Mucosa of stomach (tissue), 1 donor: ENCODE measurements around the gene CARMIL1.

Experiments
- H3K27me3 ChIP-seq: one replicate; pipeline ENCODE4 v1.7.0; 2013; ENCODE audit warnings: mild to moderate bottlenecking, low read length; ENCODE audit not compliant: control insufficient read depth, insufficient read depth
- H3K36me3 ChIP-seq: one replicate; pipeline ENCODE4 v1.7.0; 2013; ENCODE audit warnings: low read length; ENCODE audit not compliant: control insufficient read depth, insufficient read depth
- H3K4me1 ChIP-seq: one replicate; pipeline ENCODE4 v1.7.0; 2013; ENCODE audit warnings: mild to moderate bottlenecking, low read length; ENCODE audit not compliant: control insufficient read depth, insufficient read depth
- H3K4me3 ChIP-seq: one replicate; pipeline ENCODE4 v1.7.0; 2013; ENCODE audit warnings: low read length
- H3K9ac ChIP-seq: one replicate; pipeline ENCODE4 v1.7.0; 2013; ENCODE audit warnings: mild to moderate bottlenecking, low read length, moderate library complexity
- H3K9me3 ChIP-seq: one replicate; pipeline ENCODE4 v1.7.0; 2013; ENCODE audit warnings: mild to moderate bottlenecking, low read length, moderate library complexity; ENCODE audit not compliant: control insufficient read depth
- donor health status: Pancreatic carcinoma.

Gene CARMIL1

GRCh38 chr6:25446830-25447569 is 167.8 kb downstream of the CARMIL1 start:
- H3K9me3 ChIP-seq: no peaks in the 10 kb centered on the region
- no peaks in the 10 kb centered on the region for H3K36me3 ChIP-seq
- no peaks in the 10 kb centered on the region for H3K27me3 ChIP-seq
- no peak overlapping the region for H3K9ac ChIP-seq
- no peaks in the 10 kb centered on the region for H3K4me1 ChIP-seq
- H3K4me3 ChIP-seq: no peak overlapping the region

- no peaks in the 10 kb centered on the region for H3K4me1 ChIP-seq
- no peaks in the 10 kb centered on the region for H3K36me3 ChIP-seq
- no peaks in the 10 kb centered on the region for H3K9me3 ChIP-seq
- H3K4me3 ChIP-seq: no peak overlapping the region
- H3K27me3 ChIP-seq: no peaks in the 10 kb centered on the region
- H3K9ac ChIP-seq: no peak overlapping the region
Observed at GRCh38 chr6:25447570-25447929, 168.4 kb downstream of the CARMIL1 start.

GRCh38 chr6:25448965-25449538 is 169.9 kb downstream of the CARMIL1 start:
- Histone ChIP-seq H3K4me3 (no peak overlapping the region), H3K27me3 (no peaks in the 10 kb centered on the region), H3K9ac (no peak overlapping the region), H3K9me3 (no peaks in the 10 kb centered on the region), H3K36me3 (no peaks in the 10 kb centered on the region), H3K4me1 (no peaks in the 10 kb centered on the region)

- no peaks in the 10 kb centered on the region for H3K27me3 ChIP-seq
- no peak overlapping the region for H3K9ac ChIP-seq
- H3K4me3 ChIP-seq: no peak overlapping the region
- no peaks in the 10 kb centered on the region for H3K36me3 ChIP-seq
- no peaks in the 10 kb centered on the region for H3K9me3 ChIP-seq
- H3K4me1 ChIP-seq: no peaks in the 10 kb centered on the region
Observed at GRCh38 chr6:25449774-25450173, 170.6 kb downstream of the CARMIL1 start.

GRCh38 chr6:25450469-25451198 is 171.5 kb downstream of the CARMIL1 start:
- Histone ChIP-seq H3K9ac (no peak overlapping the region), H3K4me3 (no peak overlapping the region), H3K4me1 (no peaks in the 10 kb centered on the region), H3K27me3 (no peaks in the 10 kb centered on the region), H3K9me3 (no peaks in the 10 kb centered on the region), H3K36me3 (no peaks in the 10 kb centered on the region)

GRCh38 chr6:25452031-25452430 is 172.9 kb downstream of the CARMIL1 start:
- Histone ChIP-seq H3K4me1 (no peaks in the 10 kb centered on the region), H3K27me3 (no peaks in the 10 kb centered on the region), H3K36me3 (no peaks in the 10 kb centered on the region), H3K9me3 (no peaks in the 10 kb centered on the region), H3K9ac (no peak overlapping the region), H3K4me3 (no peak overlapping the region)

GRCh38 chr6:25453288-25453687 is 174.1 kb downstream of the CARMIL1 start:
- H3K4me3 ChIP-seq: no peak overlapping the region
- H3K36me3 ChIP-seq: no peaks in the 10 kb centered on the region
- no peak overlapping the region for H3K9ac ChIP-seq
- H3K4me1 ChIP-seq: no peaks in the 10 kb centered on the region
- H3K9me3 ChIP-seq: no peaks in the 10 kb centered on the region
- H3K27me3 ChIP-seq: no peaks in the 10 kb centered on the region

GRCh38 chr6:25454136-25454535 is 175.0 kb downstream of the CARMIL1 start:
- Histone ChIP-seq H3K27me3 (no peaks in the 10 kb centered on the region), H3K4me1 (no peaks in the 10 kb centered on the region), H3K9me3 (no peaks in the 10 kb centered on the region)

GRCh38 chr6:25456249-25457040 is 177.3 kb downstream of the CARMIL1 start:
- H3K9ac ChIP-seq: no peak overlapping the region
- H3K4me1 ChIP-seq: no peaks in the 10 kb centered on the region
- H3K4me3 ChIP-seq: no peak overlapping the region
- no peaks in the 10 kb centered on the region for H3K9me3 ChIP-seq
- H3K36me3 ChIP-seq: no peaks in the 10 kb centered on the region
- H3K27me3 ChIP-seq: no peaks in the 10 kb centered on the region

More at GRCh38 chr6:25454136-25454535, 175.0 kb downstream of the CARMIL1 start:
- no peak overlapping the region for H3K9ac ChIP-seq
- H3K4me3 ChIP-seq: no peak overlapping the region
- H3K36me3 ChIP-seq: no peaks in the 10 kb centered on the region

- Histone ChIP-seq H3K9ac (no peak overlapping the region), H3K4me1 (no peaks in the 10 kb centered on the region), H3K9me3 (no peaks in the 10 kb centered on the region), H3K4me3 (no peak overlapping the region), H3K27me3 (no peaks in the 10 kb centered on the region), H3K36me3 (no peaks in the 10 kb centered on the region)
Observed at GRCh38 chr6:25457516-25457915, 178.3 kb downstream of the CARMIL1 start.

- Histone ChIP-seq H3K27me3 (no peaks in the 10 kb centered on the region), H3K36me3 (no peaks in the 10 kb centered on the region), H3K4me1 (no peaks in the 10 kb centered on the region), H3K9me3 (no peaks in the 10 kb centered on the region), H3K4me3 (no peak overlapping the region), H3K9ac (no peak overlapping the region)
Observed at GRCh38 chr6:25458485-25458884, 179.3 kb downstream of the CARMIL1 start.
